NCI-H1105 (cell line): ENCODE results near the gene ARGLU1.

Experiments used
- DNase-seq: peaks from one replicate; lab custom pipeline; 2025; lab: John Stamatoyannopoulos, UW

Gene ARGLU1

GRCh38 chr13:106524108-106524507, 43.8 kb downstream of the ARGLU1 start:
- no peak for DNase-seq

- peak; percentile 85 for DNase-seq
Observed at GRCh38 chr13:106523576-106523975, 44.4 kb downstream of the ARGLU1 start.

- no peak for DNase-seq
Observed at GRCh38 chr13:106522898-106523525, 44.9 kb downstream of the ARGLU1 start.

- peak; percentile 57 for DNase-seq
Observed at GRCh38 chr13:106522112-106522705, 45.7 kb downstream of the ARGLU1 start.

- DNase-seq = no peak
Observed at GRCh38 chr13:106521095-106521799, 46.7 kb downstream of the ARGLU1 start.

- DNase-seq = no peak
Observed at GRCh38 chr13:106520251-106521054, 47.5 kb downstream of the ARGLU1 start.

- DNase-seq = no peak
Observed at GRCh38 chr13:106518512-106518911, 49.4 kb downstream of the ARGLU1 start.

- no peak for DNase-seq
Observed at GRCh38 chr13:106517109-106517847, 50.7 kb downstream of the ARGLU1 start.

GRCh38 chr13:106515635-106516254, 52.2 kb downstream of the ARGLU1 start:
- no peak for DNase-seq

GRCh38 chr13:106514928-106515634, 52.9 kb downstream of the ARGLU1 start:
- DNase-seq = no peak

GRCh38 chr13:106513025-106513983, 54.6 kb downstream of the ARGLU1 start:
- peak; percentile 74 for DNase-seq

GRCh38 chr13:106507560-106508274, 60.2 kb downstream of the ARGLU1 start:
- no peak for DNase-seq

GRCh38 chr13:106506286-106506685, 61.7 kb downstream of the ARGLU1 start:
- no peak for DNase-seq

- DNase-seq = no peak
Observed at GRCh38 chr13:106505732-106506131, 62.2 kb downstream of the ARGLU1 start.

GRCh38 chr13:106505295-106505694, 62.6 kb downstream of the ARGLU1 start:
- DNase-seq = no peak

- peak; percentile 81 for DNase-seq
Observed at GRCh38 chr13:106503730-106504453, 64.0 kb downstream of the ARGLU1 start.

GRCh38 chr13:106503272-106503671, 64.7 kb downstream of the ARGLU1 start:
- no peak for DNase-seq

GRCh38 chr13:106500445-106500844, 67.5 kb downstream of the ARGLU1 start:
- DNase-seq = no peak
